Ishikawa (cell line): ENCODE measurements around the gene HOXC6.

Experiments
- CEBPB ChIP-seq: IDR thresholded peaks from 2 replicates; pipeline ENCODE4 v1.6.1; 2012
- CREB1 ChIP-seq: IDR thresholded peaks from 2 replicates; pipeline ENCODE4 v1.6.1; 2012; ENCODE audit warnings: low read depth
- EGR1 ChIP-seq: IDR thresholded peaks from 2 replicates; pipeline ENCODE4 v1.6.1; 2012
- EP300 ChIP-seq: IDR thresholded peaks from 2 replicates; pipeline ENCODE4 v1.6.1; 2012; ENCODE audit warnings: borderline replicate concordance
- FOXM1 ChIP-seq: IDR thresholded peaks from 2 replicates; pipeline ENCODE4 v1.6.1; 2012; ENCODE audit warnings: low read depth, borderline replicate concordance
- NFIC ChIP-seq: IDR thresholded peaks from 2 replicates; pipeline ENCODE4 v1.6.1; 2012
- RAD21 ChIP-seq: IDR thresholded peaks from 2 replicates; pipeline ENCODE4 v1.6.1; 2012; ENCODE audit warnings: low read depth
- TAF1 ChIP-seq: IDR thresholded peaks from 2 replicates; pipeline ENCODE4 v1.6.1; 2012; ENCODE audit warnings: low read depth, mild to moderate bottlenecking
- TCF12 ChIP-seq: IDR thresholded peaks from 2 replicates; pipeline ENCODE4 v1.6.1; 2012; ENCODE audit warnings: low read depth
- TEAD4 ChIP-seq: IDR thresholded peaks from 2 replicates; pipeline ENCODE4 v1.6.1; 2012
- USF1 ChIP-seq: IDR thresholded peaks from 2 replicates; pipeline ENCODE4 v1.6.1; 2012
- YY1 ChIP-seq: IDR thresholded peaks from 2 replicates; pipeline ENCODE4 v1.6.1; 2012; ENCODE audit warnings: low read depth
- ZBTB7A ChIP-seq: IDR thresholded peaks from 2 replicates; pipeline ENCODE4 v1.6.1; 2012; ENCODE audit warnings: low read depth
- TF ChIP-seq, protein P1 (sequence below): IDR thresholded peaks from 2 replicates; pipeline ENCODE4 v1.6.1; 2012; ENCODE audit warnings: low read depth, mild to moderate bottlenecking
- TF ChIP-seq, protein P2 (sequence below): IDR thresholded peaks from 2 replicates; pipeline ENCODE4 v1.6.1; 2012

HOXC6 gene

GRCh38 chr12:54022960-54023884 is 5.0 kb upstream of the HOXC6 start:
- TF ChIP-seq, protein P1, sequence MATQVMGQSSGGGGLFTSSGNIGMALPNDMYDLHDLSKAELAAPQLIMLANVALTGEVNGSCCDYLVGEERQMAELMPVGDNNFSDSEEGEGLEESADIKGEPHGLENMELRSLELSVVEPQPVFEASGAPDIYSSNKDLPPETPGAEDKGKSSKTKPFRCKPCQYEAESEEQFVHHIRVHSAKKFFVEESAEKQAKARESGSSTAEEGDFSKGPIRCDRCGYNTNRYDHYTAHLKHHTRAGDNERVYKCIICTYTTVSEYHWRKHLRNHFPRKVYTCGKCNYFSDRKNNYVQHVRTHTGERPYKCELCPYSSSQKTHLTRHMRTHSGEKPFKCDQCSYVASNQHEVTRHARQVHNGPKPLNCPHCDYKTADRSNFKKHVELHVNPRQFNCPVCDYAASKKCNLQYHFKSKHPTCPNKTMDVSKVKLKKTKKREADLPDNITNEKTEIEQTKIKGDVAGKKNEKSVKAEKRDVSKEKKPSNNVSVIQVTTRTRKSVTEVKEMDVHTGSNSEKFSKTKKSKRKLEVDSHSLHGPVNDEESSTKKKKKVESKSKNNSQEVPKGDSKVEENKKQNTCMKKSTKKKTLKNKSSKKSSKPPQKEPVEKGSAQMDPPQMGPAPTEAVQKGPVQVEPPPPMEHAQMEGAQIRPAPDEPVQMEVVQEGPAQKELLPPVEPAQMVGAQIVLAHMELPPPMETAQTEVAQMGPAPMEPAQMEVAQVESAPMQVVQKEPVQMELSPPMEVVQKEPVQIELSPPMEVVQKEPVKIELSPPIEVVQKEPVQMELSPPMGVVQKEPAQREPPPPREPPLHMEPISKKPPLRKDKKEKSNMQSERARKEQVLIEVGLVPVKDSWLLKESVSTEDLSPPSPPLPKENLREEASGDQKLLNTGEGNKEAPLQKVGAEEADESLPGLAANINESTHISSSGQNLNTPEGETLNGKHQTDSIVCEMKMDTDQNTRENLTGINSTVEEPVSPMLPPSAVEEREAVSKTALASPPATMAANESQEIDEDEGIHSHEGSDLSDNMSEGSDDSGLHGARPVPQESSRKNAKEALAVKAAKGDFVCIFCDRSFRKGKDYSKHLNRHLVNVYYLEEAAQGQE = no peak
- TF ChIP-seq TEAD4 (no peak), RAD21 (no peak), ZBTB7A (no peak), EGR1 (no peak)
- TF ChIP-seq, protein P2, sequence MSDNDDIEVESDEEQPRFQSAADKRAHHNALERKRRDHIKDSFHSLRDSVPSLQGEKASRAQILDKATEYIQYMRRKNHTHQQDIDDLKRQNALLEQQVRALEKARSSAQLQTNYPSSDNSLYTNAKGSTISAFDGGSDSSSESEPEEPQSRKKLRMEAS = no peak

DNA sequence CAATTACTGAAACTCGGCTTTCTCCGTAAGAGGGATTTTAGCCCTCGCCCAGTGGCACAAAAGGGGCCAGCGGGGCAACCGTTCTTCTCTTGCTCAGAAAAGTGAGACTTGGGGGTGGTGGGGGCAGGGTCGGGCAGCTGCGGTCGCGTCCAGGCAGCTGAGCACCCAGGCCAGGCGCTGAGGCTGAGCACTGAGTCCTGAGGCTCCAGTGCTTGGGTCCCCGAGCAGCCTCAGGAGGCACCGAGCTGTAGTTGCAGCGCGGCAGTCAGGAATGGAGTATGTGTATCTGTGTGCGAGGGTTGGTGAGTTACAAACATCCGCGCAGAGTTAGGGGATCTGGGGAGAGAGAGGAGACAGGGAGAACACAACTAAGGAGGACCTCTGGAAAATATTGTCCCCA is 4.1 kb upstream of the HOXC6 start:
- TF ChIP-seq ZBTB7A = no peak
- no peak for TF ChIP-seq NFIC
- TF ChIP-seq, protein P2 = no peak

DNA sequence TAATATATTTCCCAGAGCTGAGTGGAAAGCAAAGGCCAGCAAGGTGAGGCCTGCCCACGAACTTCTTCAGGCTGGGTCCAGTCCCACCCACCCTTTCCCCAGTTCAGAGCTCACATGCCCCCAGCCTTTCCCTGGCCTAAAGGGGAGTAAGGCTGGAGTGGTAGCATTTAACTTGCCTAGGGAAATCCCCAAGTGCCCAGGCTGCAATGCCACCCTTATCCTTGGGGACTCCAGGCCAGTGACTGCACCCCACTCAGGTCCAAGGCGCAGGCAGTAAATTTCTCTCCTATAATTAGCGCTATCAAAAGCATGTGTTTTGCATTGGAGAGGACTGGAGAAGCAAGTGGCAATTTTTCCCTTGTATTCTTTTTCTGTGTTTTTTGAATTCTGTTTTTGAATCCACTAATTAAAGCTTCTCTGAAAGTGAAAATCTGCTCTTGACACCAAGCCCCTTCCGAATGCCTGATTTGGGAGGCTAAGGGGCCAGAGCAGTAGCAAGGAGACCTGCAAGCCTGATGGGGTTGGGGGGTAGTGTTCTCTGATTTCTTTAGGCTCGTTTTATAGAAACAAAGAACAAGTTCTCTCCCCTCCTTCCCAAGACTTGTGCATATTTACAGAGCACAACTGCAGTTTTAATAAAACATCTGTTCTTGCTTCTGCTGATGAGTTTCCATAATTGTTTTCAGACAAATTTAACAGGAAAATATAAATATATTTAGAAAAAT is 3.5 kb upstream of the HOXC6 start:
- TF ChIP-seq ZBTB7A (no peak), TCF12 (no peak), EGR1 (no peak), TAF1 (no peak), FOXM1 (no peak), CREB1 (no peak)

GRCh38 chr12:54025499-54026405 is 2.5 kb upstream of the HOXC6 start:
- TF ChIP-seq CEBPB = no peak

DNA sequence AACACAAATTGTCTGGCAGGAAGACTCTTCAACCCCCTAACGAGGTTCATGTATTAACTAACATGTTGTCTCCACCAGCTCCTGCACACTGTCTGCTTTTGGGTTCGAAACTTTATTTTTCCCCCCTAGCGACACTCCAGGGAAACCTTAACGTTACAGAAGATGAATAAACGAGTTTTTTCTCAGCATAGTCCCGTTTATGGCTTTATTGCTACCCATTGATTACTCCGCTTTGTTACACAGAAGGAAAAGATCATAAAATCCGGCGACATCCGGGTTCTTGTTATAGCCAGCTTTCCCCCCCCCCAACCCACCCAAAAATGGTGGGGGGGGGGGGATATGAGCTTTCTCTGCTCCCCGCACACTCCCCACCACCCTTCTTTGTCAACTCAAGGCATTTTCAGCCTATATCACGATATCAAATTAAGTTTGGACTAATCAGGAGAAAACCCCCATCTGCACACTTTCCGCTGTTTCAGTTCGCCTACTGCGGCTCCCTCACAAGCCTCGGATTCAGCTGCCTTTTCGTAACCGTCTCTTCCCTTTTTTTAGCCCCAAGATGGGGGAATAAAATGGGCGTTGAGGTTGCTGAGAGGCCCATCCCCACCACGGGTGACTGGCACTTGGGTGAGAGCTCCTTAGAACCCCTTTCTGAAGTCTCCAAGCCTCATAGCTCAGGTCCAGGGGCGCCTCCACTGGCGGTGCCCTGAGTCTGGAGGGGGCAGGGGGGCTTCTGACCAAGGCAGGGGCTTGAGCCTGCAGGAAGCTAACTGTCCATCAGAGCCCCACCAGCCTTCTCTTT is 1.4 kb upstream of the HOXC6 start:
- TF ChIP-seq NFIC (no peak), CEBPB (no peak), TCF12 (no peak), RAD21 (no peak)

DNA sequence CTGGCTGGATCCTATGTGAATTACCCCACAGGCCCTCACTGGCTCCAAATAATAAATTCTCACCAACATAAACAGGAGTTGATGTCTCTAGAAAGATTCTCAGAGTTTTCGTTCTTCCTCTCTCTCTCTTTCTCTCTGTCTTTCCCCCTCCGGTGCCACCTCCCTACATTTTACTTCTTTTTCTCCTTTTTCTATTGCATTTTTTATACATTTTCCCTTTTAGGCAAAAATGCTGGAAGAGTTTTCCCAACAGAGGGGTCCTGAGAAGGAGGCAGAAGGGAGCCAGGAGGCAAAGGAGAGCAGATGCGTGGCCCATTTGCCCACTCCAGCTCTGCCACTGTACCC is 826 bp upstream of the HOXC6 start:
- no peak for TF ChIP-seq EGR1
- no peak for TF ChIP-seq YY1
- no peak for TF ChIP-seq ZBTB7A
- no peak for TF ChIP-seq EP300
- TF ChIP-seq TEAD4 = no peak
- no peak for TF ChIP-seq CEBPB
- TF ChIP-seq USF1 = no peak
- TF ChIP-seq, protein P1 = no peak
- no peak for TF ChIP-seq RAD21
- no peak for TF ChIP-seq NFIC
- TF ChIP-seq CREB1 = no peak
